HG02943 (cell line): ENCODE results near the gene UBN2.
A peak's percentile ranks its signal among the peaks of the same experiment; 100 is the strongest.

Experiments
- ATAC-seq: cut with Tn5 transposase; IDR thresholded peaks from one replicate; pipeline ENCODE4 v1.9.1; 2021; ENCODE audit warnings: mild to moderate bottlenecking, low read depth, moderate library complexity; ENCODE audit not compliant: unreplicated experiment

UBN2 gene

GRCh38 chr7:139341058-139341775 lies 110.2 kb downstream of the UBN2 start, which contains the start of gene FMC1:
FMC1 (plus strand) TSS chr7:139341337; CDS start chr7:139341385, 48 bp downstream.
- peak; percentile 51 for ATAC-seq

DNA sequence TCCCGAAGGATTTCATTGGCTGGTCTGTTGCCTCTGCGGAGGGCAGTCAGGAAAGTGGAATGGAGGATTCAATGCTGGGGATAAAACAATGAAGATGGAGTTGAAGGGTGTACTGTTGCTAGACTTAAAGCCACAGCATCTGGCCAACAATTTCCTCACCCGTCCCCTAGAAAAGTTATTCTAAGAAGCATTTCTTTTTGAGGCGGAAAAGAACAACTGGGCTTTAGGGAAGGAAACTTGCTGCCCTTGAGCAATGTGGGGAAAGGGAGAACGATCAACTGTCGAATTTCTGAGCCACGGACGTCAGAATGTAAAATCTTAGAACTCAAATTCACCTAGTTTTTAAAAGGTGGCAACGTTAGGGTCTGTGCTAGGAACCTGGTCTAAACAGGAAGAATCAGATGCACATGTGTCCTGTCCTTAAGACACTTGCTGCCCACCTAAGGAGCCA lies 110.8 kb downstream of the UBN2 start:
- no peak for ATAC-seq

DNA sequence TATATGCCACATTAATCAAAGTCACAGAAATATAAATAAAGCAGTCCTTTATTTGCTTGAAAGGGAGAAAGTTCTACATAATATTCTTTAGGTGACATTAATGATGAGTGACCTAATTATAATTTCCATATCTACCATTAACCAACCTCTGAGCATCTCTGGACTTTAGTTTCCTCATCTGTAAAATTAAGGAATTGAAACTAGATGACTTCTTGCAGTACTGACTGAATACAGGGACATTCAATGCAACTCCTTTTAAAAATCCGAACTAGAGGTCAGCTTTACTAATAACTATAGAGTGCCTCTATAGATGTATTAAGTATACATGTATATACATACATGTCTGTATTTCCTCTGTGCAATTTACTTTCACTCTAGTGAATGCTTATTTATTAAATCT lies 114.0 kb downstream of the UBN2 start:
- ATAC-seq, result no peak

GRCh38 chr7:139351027-139351426 lies 120.0 kb downstream of the UBN2 start:
- no peak for ATAC-seq

- no peak for ATAC-seq
Measured at GRCh38 chr7:139354729-139355128, 123.7 kb downstream of the UBN2 start.

- ATAC-seq, result no peak
Measured at GRCh38 chr7:139355320-139355719, 124.3 kb downstream of the UBN2 start.
